Measurements from ENCODE around the gene LGALS12. TPM values are rescaled to one million over a fixed set of nuclear protein-coding genes. Genes with fewer than 3 reads are reported as not detected.

Gene LGALS12
- total RNA-seq, 6 experiments from 2014 or later, result not detected

DNA sequence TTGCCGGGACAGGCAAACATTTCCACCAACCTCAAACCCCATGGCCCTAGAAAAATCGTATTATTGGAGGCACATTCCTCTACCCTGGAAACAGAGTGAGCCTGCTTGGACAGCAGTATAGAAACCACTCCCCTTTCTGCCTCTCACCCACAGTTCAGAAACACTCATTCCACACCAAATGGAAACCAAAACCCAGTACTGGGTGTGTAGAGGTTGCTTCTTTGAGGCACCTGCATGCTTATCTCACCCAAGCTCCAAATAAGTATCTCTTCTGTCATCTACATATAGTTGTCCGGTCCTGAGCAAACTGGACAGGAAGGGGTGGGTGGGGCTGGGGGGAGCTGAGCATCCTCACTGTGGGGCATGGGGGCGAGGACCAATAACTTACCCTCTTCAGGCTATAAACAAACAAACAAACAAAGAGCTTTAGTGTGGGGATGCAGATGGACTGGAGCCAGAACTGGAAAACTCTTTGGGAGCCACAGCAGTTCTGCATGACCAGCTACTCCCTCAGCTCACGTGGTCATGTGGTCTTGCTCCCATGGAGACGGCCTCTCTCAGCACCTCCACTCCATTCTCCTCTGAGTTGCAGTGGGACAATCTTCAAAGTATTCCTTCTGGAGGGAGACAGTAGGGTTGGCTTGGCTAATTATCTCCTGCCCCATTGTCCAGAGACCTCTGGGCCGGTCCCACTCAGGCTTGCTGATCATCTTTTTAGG, 58.3 kb downstream of the LGALS12 start:
- no peaks in the 10 kb centered on the region for H3K9me3 Mint-ChIP-seq
- H3K27ac Mint-ChIP-seq, result no peak overlapping the region
- H3K4me1 Mint-ChIP-seq (ENCODE audit: low read depth), result peaks cover 22% of the 10 kb centered on the region
- peaks cover 29% of the 10 kb centered on the region for H3K27me3 Mint-ChIP-seq (ENCODE audit: insufficient read depth)
- TF ChIP-seq, protein P1, sequence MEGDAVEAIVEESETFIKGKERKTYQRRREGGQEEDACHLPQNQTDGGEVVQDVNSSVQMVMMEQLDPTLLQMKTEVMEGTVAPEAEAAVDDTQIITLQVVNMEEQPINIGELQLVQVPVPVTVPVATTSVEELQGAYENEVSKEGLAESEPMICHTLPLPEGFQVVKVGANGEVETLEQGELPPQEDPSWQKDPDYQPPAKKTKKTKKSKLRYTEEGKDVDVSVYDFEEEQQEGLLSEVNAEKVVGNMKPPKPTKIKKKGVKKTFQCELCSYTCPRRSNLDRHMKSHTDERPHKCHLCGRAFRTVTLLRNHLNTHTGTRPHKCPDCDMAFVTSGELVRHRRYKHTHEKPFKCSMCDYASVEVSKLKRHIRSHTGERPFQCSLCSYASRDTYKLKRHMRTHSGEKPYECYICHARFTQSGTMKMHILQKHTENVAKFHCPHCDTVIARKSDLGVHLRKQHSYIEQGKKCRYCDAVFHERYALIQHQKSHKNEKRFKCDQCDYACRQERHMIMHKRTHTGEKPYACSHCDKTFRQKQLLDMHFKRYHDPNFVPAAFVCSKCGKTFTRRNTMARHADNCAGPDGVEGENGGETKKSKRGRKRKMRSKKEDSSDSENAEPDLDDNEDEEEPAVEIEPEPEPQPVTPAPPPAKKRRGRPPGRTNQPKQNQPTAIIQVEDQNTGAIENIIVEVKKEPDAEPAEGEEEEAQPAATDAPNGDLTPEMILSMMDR (IDR thresholded peaks at IDR 0.05), result no peak
- DNase-seq, result no peak
- no peaks in the 10 kb centered on the region for H3K36me3 Mint-ChIP-seq (ENCODE audit: low read depth)
- no peak overlapping the region for H3K4me3 Mint-ChIP-seq

DNA sequence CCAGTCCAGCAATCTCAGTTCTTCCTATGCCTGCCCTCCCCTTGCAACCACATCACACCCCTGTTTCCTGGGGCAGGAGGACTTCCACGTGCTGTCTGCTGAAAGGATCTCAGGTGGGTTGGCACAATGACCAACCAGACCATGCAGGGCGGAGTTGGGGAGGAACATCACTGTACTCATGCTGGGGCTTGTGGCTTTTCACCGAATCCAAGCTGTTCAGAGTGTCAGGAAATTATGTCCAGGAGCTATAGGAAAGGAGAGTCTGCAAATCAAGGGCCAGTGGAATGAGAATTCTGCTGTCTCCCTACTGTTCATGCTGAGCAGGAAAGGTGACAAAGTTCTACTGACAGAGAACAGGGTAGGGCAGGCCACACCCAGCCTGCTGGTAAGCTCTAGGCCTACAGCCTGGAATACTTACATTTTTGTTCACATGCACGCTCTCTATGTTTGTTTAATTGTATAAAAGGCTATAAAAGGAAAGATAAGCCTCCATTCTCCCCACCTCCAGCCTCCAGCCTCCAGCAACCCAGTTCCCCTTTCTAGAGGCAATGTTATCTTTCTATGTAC, 59.0 kb downstream of the LGALS12 start:
- H3K4me1 Mint-ChIP-seq (ENCODE audit: low read depth), result peaks cover 22% of the 10 kb centered on the region
- no peak overlapping the region for H3K4me3 Mint-ChIP-seq
- no peak overlapping the region for H3K27ac Mint-ChIP-seq
- H3K36me3 Mint-ChIP-seq (ENCODE audit: low read depth), result no peaks in the 10 kb centered on the region
- DNase-seq, result no peak
- TF ChIP-seq, protein P1 (IDR thresholded peaks at IDR 0.05), result no peak
- H3K9me3 Mint-ChIP-seq, result no peaks in the 10 kb centered on the region
- H3K27me3 Mint-ChIP-seq (ENCODE audit: insufficient read depth), result peaks cover 24% of the 10 kb centered on the region

Other genes with a start within 250 kb of the LGALS12 start
- not detected for gene SLC22A9, start 136.3 kb upstream of the LGALS12 start, total RNA-seq (2021; fragmentation: NEBNext Ultra II Directional; extraction: Animal tissue kit (Norgen Biotek cat#: 25700))
- gene PLAAT5, start 14.9 kb upstream of the LGALS12 start, total RNA-seq (2021; fragmentation: NEBNext Ultra II Directional; extraction: Animal tissue kit (Norgen Biotek cat#: 25700)), result not detected
- gene PLAAT4, start 30.7 kb downstream of the LGALS12 start, total RNA-seq (2021; fragmentation: NEBNext Ultra II Directional; extraction: Animal tissue kit (Norgen Biotek cat#: 25700)), result 1 to 10 TPM in 1 of 6 experiments, under 1 TPM in 4, not detected in 1; 0.43 to 1.9 (median 0.82) TPM
- not detected for gene PLAAT2, start 57.3 kb downstream of the LGALS12 start, total RNA-seq (2021; fragmentation: NEBNext Ultra II Directional; extraction: Animal tissue kit (Norgen Biotek cat#: 25700))
- 10 to 100 TPM in 1 of 6 experiments, 1 to 10 TPM in 5; 8.0 to 11.2 (median 8.6) TPM for gene PLAAT3, start 108.3 kb downstream of the LGALS12 start, total RNA-seq (2021; fragmentation: NEBNext Ultra II Directional; extraction: Animal tissue kit (Norgen Biotek cat#: 25700))
- 100 to 1,000 TPM in 5 of 6 experiments, 10 to 100 TPM in 1; 96.9 to 116 (median 109) TPM for gene ATL3, start 165.3 kb downstream of the LGALS12 start, total RNA-seq (2021; fragmentation: NEBNext Ultra II Directional; extraction: Animal tissue kit (Norgen Biotek cat#: 25700))
- 100 to 1,000 TPM; 114 to 144 (median 133) TPM for gene RTN3, start 175.4 kb downstream of the LGALS12 start, total RNA-seq (2021; fragmentation: NEBNext Ultra II Directional; extraction: Animal tissue kit (Norgen Biotek cat#: 25700))

Data from HFFc6 (cell line).